Erythroblast (primary cell): ENCODE data around the gene OR2T10.

Source experiments
- GATA1 ChIP-seq: IDR thresholded peaks from 2 replicates; pipeline ENCODE4 v1.6.1; 2011; ENCODE audit warnings: low read depth, mild to moderate bottlenecking, control low read depth, low read length, moderate library complexity
- POLR2A ChIP-seq: IDR thresholded peaks from 2 replicates; pipeline ENCODE4 v1.6.1; 2011; ENCODE audit warnings: mild to moderate bottlenecking, low read length

GRCh38 chr1:248631354-248632008 is 34.0 kb upstream of the OR2T10 start:
- no peak for TF ChIP-seq POLR2A
- no peak for TF ChIP-seq GATA1
